ENCODE data around the gene IGFLR1. TPM values are rescaled to one million over a fixed set of nuclear protein-coding genes. Genes with fewer than 3 reads are reported as not detected.

Gene IGFLR1
- total and polyA plus RNA-seq, 9 of the 15 experiments (the other 6 are each of a cell fraction or from before 2014, with no cell fraction given) = 1.0 to 14.3 (median 4.6) TPM

DNA sequence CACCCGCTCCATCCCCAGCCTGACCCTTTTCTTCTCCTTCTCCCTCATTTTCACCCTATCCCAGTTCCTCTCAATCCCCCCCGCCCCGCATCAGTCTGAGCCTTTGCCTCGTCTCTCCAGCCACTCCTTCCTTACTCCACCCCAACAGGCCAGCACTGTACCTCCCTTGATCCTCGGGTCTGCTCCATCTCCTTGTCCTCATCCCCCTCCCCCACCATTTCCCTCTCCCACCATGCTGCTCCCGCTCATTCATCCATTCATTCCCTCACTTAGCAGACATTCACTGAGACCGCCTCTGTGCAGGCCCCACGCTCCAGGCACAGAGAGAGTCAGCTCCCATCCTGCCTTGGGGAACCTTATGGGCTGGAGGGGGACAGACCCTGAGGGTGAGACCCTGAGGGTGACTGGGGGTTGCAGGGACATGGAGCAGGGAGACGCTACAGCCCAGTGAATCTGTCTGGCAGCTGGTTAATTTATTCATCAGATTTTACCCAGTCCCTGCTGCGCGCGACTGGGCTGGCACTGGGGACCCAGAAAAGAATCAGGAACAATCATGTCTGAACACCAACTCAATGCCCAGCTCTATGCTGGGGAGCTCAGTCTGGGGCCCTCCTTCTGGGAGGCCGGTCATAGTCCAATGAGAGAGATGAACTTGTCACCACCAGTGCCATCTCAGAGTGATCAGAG lies 34.0 kb upstream of the IGFLR1 start:
- Histone ChIP-seq H3K27me3 (ENCODE audit: control insufficient read depth in 2 of 2, insufficient read depth in 2 of 2, low read length in 2 of 2) (no peaks in the 10 kb centered on the region), H3K79me2 (ENCODE audit: control insufficient read depth, insufficient read depth, low read length) (peaks cover 5% of the 10 kb centered on the region; the same call in 1 of the 3 replicates), H3K4me1 (replicated peaks in 1 of 2; ENCODE audit: control insufficient read depth in 2 of 2, insufficient read depth in 2 of 2, low read length in 2 of 2) (peaks cover 10 to 33% of the 10 kb centered on the region in 2 experiments), H3K27ac (ENCODE audit: extremely low read depth, low read depth, low read length) (no peak overlapping the region), H3K9ac (ENCODE audit: insufficient read depth in 1 of 2, low read depth in 2 of 2, low read length in 2 of 2) (peak overlapping the region in 1 of 2 experiments; percentile 70; a peak in 2 of 4 replicates), H3K4me3 (peak overlapping the region; percentile 57), H3K9me3 (replicated peaks; ENCODE audit: control insufficient read depth, insufficient read depth, low read depth, low read length) (no peaks in the 10 kb centered on the region), H3K36me3 (ENCODE audit: control insufficient read depth, insufficient read depth, low read length) (peaks cover 18% of the 10 kb centered on the region; the same call in 2 of the 3 replicates), H4K20me1 (replicated peaks; ENCODE audit: control insufficient read depth, insufficient read depth, low read length) (no peaks in the 10 kb centered on the region; the same call in 1 of the 2 replicates), H3K4me2 (ENCODE audit: insufficient read depth, low read length) (peak overlapping the region; percentile 76; the same call in 1 of the 2 replicates), H3K9me1 (ENCODE audit: control insufficient read depth, insufficient read depth, low read length) (peaks cover 3% of the 10 kb centered on the region), H2AFZ (ENCODE audit: low read depth, low read length) (no peak overlapping the region)
- no peak for DNase-seq (ENCODE audit: extremely low read depth in 1 of 4, low spot score in 3 of 4)
- no peak for ATAC-seq
- POLR2A ChIA-PET = no interaction called here
- TSS peak; percentile 61 for BruUV-seq (replicated peaks)
- CTCF ChIA-PET (ENCODE audit: low intra/inter-chr PET ratio) = interaction anchor here (0.6 kb wide), 1 partner anchor 909 kb away, joined by 3 read pairs; no protein-coding TSS in a partner anchor
- in situ Hi-C loops (cut with MboI) (no loop called here), intact Hi-C loops (cut with micrococcal nuclease) (no loop called here)
- 47% methylated on average over 12 of the region's 13 CpGs for WGBS (ENCODE audit: insufficient coverage, low coverage, missing lambda C conversion rate)
- TF ChIP-seq ZC3H8 (IDR thresholded peaks at IDR 0.05) (no peak), KDM1A (IDR thresholded peaks at IDR 0.05) (peak in 1 of 2 experiments; percentile 82; a peak in 1 of 4 replicates)
- no peak for FAIRE-seq

DNA sequence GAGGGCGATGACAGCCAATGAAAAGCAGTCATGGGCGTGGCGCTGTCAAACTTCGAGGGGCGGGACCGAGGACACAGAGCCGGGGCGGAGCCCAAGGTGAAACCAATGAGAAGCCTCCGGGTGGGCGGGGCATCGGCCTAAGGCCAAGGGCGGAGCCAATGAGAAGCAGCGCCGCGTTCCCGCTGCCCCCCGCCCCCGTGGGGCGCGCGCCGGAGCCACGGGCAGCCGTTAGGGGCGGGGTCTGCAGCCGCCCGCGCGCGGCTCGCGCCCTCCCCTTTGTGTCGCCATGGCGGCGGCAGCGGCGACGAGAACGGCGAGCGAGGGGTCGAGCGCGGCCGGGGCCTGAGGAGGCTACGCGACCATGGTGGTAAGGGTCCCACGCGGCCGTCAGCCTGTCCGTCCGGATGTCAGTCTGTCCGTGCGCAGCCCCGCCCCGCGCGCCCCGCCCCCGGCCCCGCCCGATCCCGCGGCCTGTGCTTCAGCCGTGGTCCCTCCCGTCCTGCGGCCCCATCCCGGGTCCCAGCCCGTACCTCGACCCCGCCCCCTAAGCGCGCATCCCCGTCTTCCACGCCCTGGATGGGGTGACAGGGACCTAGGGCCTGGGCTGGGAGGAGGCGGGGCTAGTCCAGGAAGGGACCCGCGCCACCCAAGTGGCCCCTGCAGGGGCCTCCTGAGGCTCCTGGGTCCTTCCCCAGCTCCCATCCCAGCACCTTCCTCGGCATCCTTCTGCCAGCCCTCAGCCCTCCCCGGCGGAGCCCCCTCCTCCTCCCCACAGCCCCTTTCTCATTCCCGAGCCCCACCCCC lies 33.2 kb upstream of the IGFLR1 start, which contains the start of gene ARHGAP33:
Gene ARHGAP33, plus strand, starts transcription at position 267 of the 804 bp plus-strand sequence. Its CDS starts 95 bp downstream, at position 362.
- Histone ChIP-seq H3K36me3 (ENCODE audit: control insufficient read depth, insufficient read depth, low read length) (peaks cover 18% of the 10 kb centered on the region; the same call in 2 of the 3 replicates), H3K27me3 (ENCODE audit: control insufficient read depth in 2 of 2, insufficient read depth in 2 of 2, low read length in 2 of 2) (no peaks in the 10 kb centered on the region), H3K9me1 (ENCODE audit: control insufficient read depth, insufficient read depth, low read length) (peaks cover 3% of the 10 kb centered on the region), H3K4me2 (ENCODE audit: insufficient read depth, low read length) (peak within 1 kb of the TSS; percentile 76), H3K4me3 (peak within 1 kb of the TSS; percentile 57), H3K4me1 (replicated peaks in 1 of 2; ENCODE audit: control insufficient read depth in 2 of 2, insufficient read depth in 2 of 2, low read length in 2 of 2) (peaks cover 10 to 33% of the 10 kb centered on the region in 2 experiments), H3K9me3 (replicated peaks; ENCODE audit: control insufficient read depth, insufficient read depth, low read depth, low read length) (no peaks in the 10 kb centered on the region), H3K27ac (ENCODE audit: extremely low read depth, low read depth, low read length) (peak within 1 kb of the TSS; percentile 70), H2AFZ (ENCODE audit: low read depth, low read length) (peak within 1 kb of the TSS; percentile 85), H3K79me2 (ENCODE audit: control insufficient read depth, insufficient read depth, low read length) (peaks cover 5% of the 10 kb centered on the region; the same call in 1 of the 3 replicates), H3K9ac (ENCODE audit: insufficient read depth in 1 of 2, low read depth in 2 of 2, low read length in 2 of 2) (peak within 1 kb of the TSS; percentile 5 to 92), H4K20me1 (replicated peaks; ENCODE audit: control insufficient read depth, insufficient read depth, low read length) (no peaks in the 10 kb centered on the region; the same call in 1 of the 2 replicates)
- ATAC-seq = peak; percentile 98
- 3% methylated on average over 32 of the region's 82 CpGs for WGBS (ENCODE audit: insufficient coverage, low coverage, missing lambda C conversion rate)
- FAIRE-seq = peak; percentile 97
- in situ Hi-C loops (cut with MboI) (no loop called here), intact Hi-C loops (cut with micrococcal nuclease) (no loop called here)
- DNase-seq (ENCODE audit: extremely low read depth in 1 of 4, low spot score in 3 of 4) = peak; percentile 98 to 99 (median 99)
- ChIA-PET CTCF (ENCODE audit: low intra/inter-chr PET ratio) (interaction anchor here (0.6 kb wide), 1 partner anchor 909 kb away, joined by 3 read pairs; no protein-coding TSS in a partner anchor), POLR2A (no interaction called here)
- no TSS peak for BruUV-seq (replicated peaks)
- TF ChIP-seq ESRRA (IDR thresholded peaks at IDR 0.05; ENCODE audit: borderline replicate concordance, low read depth) (peak; percentile 27; the same call in 1 of the 2 replicates), SP1 (CRISPR knock-in tag; IDR thresholded peaks at IDR 0.05) (0 out of 2 replicates have a peak, but pooled peaks have one; percentile 61), ATF7 (IDR thresholded peaks at IDR 0.05) (peak; percentile 64; the same call in 1 of the 2 replicates), YY1 (IDR thresholded peaks at IDR 0.05; ENCODE audit: borderline replicate concordance in 1 of 3, control insufficient read depth in 1 of 3, extremely low read depth in 1 of 3, insufficient read depth in 3 of 3, insufficient read length in 1 of 3, insufficient replicate concordance in 2 of 3, low read depth in 1 of 3, low read length in 2 of 3) (peak in 2 of 3 experiments; percentile 82 to 86), SMAD4 (CRISPR knock-in tag; conservative IDR thresholded peaks at IDR 0.05) (peak; percentile 42; the same call in 1 of the 2 replicates), RCOR1 (IDR thresholded peaks at IDR 0.05; ENCODE audit: borderline replicate concordance in 1 of 2, low read depth in 2 of 2, low read length in 2 of 2) (0 out of 4 replicates have a peak, but pooled peaks of 1 of the 2 experiments have one; percentile 28)
